ENCODE results near the gene TACC2. TPM values are rescaled to one million over a fixed set of nuclear protein-coding genes. Genes with fewer than 3 reads are reported as not detected.

The TACC2 gene
- total RNA-seq, 4 donors from 2014 or later, result 95.9 to 122 (median 114) TPM

GRCh38 chr10:122252805-122253204, 263.8 kb downstream of the TACC2 start:
- DNase-seq, result no peak
- intact Hi-C loops (cut with DNase I), result no loop called here
- Histone ChIP-seq H3K4me3 (replicated peaks in 1 of 3) (no peak overlapping the region), H3K27ac (no peak overlapping the region), H3K4me1 (peaks cover 0 to 4% of the 10 kb centered on the region in 2 donors), H3K9me3 (no peaks in the 10 kb centered on the region), H3K27me3 (no peaks in the 10 kb centered on the region), H3K36me3 (peaks cover 19 to 41% of the 10 kb centered on the region in 2 donors)
- WGBS, 2 donors, result 73 to 90% methylated on average over 2 to 3 of the region's 3 CpGs
- TF ChIP-seq, protein P1, sequence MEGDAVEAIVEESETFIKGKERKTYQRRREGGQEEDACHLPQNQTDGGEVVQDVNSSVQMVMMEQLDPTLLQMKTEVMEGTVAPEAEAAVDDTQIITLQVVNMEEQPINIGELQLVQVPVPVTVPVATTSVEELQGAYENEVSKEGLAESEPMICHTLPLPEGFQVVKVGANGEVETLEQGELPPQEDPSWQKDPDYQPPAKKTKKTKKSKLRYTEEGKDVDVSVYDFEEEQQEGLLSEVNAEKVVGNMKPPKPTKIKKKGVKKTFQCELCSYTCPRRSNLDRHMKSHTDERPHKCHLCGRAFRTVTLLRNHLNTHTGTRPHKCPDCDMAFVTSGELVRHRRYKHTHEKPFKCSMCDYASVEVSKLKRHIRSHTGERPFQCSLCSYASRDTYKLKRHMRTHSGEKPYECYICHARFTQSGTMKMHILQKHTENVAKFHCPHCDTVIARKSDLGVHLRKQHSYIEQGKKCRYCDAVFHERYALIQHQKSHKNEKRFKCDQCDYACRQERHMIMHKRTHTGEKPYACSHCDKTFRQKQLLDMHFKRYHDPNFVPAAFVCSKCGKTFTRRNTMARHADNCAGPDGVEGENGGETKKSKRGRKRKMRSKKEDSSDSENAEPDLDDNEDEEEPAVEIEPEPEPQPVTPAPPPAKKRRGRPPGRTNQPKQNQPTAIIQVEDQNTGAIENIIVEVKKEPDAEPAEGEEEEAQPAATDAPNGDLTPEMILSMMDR (IDR thresholded peaks at IDR 0.05), result no peak
- no peak for TF ChIP-seq POLR2A (IDR thresholded peaks at IDR 0.05)

DNA sequence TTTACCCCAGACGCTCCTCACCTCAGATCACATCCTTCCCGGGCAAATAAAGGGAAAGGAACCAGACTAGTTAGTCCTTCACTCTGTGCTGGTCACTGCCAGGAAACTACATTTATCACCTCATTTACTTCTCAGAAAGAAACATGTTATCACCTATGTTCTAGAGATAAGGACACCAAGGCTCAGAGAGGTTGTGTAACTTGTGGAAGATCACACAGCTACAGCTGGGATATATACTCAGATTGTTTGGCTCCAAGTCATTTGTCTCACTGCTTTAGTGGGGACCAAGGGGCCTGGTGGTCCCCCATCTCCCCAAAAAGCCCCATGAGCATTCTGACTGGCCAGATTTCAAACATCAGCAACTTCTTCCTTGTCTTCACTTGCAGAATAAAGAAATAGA, 264.6 kb downstream of the TACC2 start:
- DNase-seq, result no peak
- peaks cover 5 to 12% of the 10 kb centered on the region in 2 donors for H3K4me1 ChIP-seq
- 94 to 95% methylated on average over 2 of the region's 2 CpGs for WGBS, 2 donors
- no peak overlapping the region for H3K27ac ChIP-seq
- H3K36me3 ChIP-seq, result peaks cover 19 to 41% of the 10 kb centered on the region in 2 donors
- H3K27me3 ChIP-seq, result no peaks in the 10 kb centered on the region
- no peak for TF ChIP-seq POLR2A (IDR thresholded peaks at IDR 0.05)
- TF ChIP-seq, protein P1 (IDR thresholded peaks at IDR 0.05), result no peak
- H3K4me3 ChIP-seq (replicated peaks in 1 of 3), result no peak overlapping the region
- intact Hi-C loops (cut with DNase I), result no loop called here
- no peaks in the 10 kb centered on the region for H3K9me3 ChIP-seq

GRCh38 chr10:122254831-122255230, 265.9 kb downstream of the TACC2 start:
- no peak overlapping the region for H3K27ac ChIP-seq
- no peak for DNase-seq
- H3K4me3 ChIP-seq (replicated peaks in 1 of 3), result no peak overlapping the region
- peaks cover 6 to 18% of the 10 kb centered on the region in 2 donors for H3K4me1 ChIP-seq
- TF ChIP-seq, protein P1 (IDR thresholded peaks at IDR 0.05), result no peak
- TF ChIP-seq POLR2A (IDR thresholded peaks at IDR 0.05), result no peak
- H3K27me3 ChIP-seq, result no peaks in the 10 kb centered on the region
- peaks cover 7 to 29% of the 10 kb centered on the region in 2 donors for H3K36me3 ChIP-seq
- H3K9me3 ChIP-seq, result no peaks in the 10 kb centered on the region
- intact Hi-C loops (cut with DNase I), result no loop called here
- WGBS, 2 donors, result 79 to 88% methylated on average over 5 of the region's 5 CpGs

GRCh38 chr10:122255509-122256301, 266.7 kb downstream of the TACC2 start:
- intact Hi-C loops (cut with DNase I), result no loop called here
- no peaks in the 10 kb centered on the region for H3K9me3 ChIP-seq

More at GRCh38 chr10:122255509-122256301, 266.7 kb downstream of the TACC2 start:
- Histone ChIP-seq H3K27ac (no peak overlapping the region), H3K4me3 (replicated peaks in 1 of 3) (no peak overlapping the region), H3K27me3 (no peaks in the 10 kb centered on the region), H3K4me1 (peaks cover 6 to 18% of the 10 kb centered on the region in 2 donors), H3K36me3 (peaks cover 0 to 24% of the 10 kb centered on the region in 2 donors)
- no peak for DNase-seq
- 92 to 93% methylated on average over 11 to 13 of the region's 14 CpGs for WGBS, 2 donors
- TF ChIP-seq POLR2A (IDR thresholded peaks at IDR 0.05), result no peak
- TF ChIP-seq, protein P1 (IDR thresholded peaks at IDR 0.05), result no peak

Data from thyroid gland (tissue), 4 donors.